Activated naive CD4-positive, alpha-beta T cell treated with Interleukin-2 at 50 U/mL for 16 hours (primary cell): ENCODE measurements around the gene TMEM252.

Experiments
- DNase-seq: peaks from one replicate; pipeline ENCODE4 v3.0.0-alpha.2; 2020

TMEM252 gene

DNA sequence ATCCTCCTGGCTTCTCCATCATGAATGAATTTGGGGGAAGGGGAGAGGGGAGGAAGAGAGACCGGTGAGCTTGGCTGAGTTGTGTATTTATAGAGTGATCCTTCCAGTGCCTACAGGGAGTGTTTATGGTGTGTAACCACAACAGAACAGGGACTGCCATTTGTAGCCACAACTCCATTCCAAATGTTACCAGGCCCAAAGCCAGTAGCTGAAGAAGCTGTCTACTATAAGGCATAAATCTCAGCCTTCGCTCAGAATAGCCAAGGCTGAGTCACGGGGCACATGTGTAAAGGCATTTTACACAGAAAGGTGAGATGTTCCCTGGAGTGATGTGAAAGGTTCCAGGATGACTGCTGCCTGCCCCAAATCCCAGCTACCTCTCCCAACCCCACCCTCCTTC, 2.5 kb downstream of the TMEM252 start:
- no peak for DNase-seq

GRCh38 chr9:68537616-68537880, 3.1 kb downstream of the TMEM252 start:
- no peak for DNase-seq

DNA sequence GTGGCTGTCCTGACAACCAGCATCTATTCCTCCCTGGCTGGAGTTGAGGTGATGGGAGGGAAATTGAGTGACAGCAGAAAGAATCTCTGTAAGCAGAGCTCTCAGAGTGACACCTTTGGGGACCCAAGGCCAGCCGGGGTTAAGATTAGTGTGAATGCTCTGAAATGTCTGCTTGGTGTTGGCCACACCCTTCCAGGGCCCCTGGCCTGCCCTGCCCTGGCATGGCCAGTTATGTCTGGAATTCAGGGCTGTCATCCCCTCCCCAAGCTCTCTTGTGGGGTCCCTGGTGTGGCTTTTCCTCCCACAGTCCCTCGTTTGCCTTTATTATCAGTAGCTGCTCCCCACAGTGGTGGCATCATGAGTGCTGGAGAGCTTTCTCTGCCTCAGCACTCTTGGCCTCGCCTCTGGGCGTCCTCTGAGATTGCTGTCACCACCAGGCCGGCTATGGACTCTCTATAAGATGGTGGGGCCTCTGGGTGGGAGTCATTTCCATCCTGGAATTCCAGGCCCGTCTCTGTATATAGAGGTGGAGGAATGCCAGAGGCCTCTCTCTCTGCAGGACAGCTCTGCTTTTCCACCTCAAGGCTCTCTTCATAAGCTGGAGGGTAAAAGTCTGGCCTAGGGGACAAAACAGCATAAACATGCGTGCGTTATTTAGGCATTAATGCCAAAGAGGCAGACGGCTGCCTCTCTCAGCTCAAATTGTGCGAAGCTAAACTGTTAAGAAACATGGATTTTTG, 3.6 kb downstream of the TMEM252 start:
- DNase-seq: no peak

DNA sequence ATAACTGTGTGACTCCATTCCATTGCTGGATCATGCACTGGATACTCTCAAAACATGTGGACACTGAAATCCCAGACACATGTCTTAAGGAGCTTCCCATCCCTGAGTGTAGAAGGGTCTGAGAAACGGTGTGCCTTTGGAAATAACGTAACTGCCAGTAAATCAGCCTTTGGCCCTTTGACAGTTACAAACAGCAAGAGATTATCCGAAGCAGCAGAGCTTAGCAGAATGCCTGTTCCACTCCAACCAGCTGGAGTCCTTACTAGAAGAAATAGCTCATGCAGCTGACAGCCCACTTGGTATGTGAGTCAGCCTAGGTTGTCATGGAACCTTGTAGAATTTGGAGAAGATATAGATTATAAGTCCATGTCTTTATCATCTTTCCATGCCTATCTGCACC, 7.0 kb downstream of the TMEM252 start:
- DNase-seq: no peak

DNA sequence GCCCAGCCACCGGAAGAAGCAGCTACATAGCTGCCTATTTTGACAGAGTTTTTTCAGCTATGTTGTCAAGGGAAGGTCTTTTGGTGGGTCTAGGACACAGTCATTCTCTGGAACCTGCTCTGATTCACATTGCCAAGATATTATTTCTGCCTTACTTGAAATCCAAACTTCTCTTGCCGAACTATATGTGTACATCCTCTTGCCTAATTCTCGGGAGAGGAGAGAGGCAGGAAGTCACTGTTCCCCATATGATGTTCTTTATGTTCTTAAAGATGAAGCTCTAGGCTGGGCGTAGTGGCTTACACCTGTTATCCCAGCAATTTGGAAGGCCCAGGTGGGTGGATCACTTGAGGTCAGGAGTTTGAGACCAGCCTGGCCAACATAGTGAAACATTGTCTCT, 8.6 kb downstream of the TMEM252 start:
- no peak for DNase-seq

DNA sequence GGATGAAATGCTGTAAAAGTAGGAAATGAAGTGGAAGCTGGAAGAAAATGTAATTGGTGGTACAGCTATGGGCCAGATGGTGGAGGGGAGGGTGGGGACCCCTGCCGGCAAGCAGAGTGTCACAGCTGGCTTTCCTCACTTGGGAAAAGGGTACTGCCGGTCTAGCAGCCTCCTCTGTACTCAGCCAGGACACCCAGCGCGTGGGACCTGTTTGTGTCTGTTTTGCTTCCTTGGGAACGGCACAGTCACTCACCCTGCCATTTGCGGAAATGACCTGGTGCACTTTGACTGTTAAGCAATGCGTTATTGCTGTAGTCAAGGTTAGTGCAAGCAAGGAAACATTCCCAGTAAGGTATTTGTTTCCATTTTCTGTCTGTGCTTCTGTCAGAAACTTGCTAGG, 10.1 kb downstream of the TMEM252 start:
- no peak for DNase-seq

DNA sequence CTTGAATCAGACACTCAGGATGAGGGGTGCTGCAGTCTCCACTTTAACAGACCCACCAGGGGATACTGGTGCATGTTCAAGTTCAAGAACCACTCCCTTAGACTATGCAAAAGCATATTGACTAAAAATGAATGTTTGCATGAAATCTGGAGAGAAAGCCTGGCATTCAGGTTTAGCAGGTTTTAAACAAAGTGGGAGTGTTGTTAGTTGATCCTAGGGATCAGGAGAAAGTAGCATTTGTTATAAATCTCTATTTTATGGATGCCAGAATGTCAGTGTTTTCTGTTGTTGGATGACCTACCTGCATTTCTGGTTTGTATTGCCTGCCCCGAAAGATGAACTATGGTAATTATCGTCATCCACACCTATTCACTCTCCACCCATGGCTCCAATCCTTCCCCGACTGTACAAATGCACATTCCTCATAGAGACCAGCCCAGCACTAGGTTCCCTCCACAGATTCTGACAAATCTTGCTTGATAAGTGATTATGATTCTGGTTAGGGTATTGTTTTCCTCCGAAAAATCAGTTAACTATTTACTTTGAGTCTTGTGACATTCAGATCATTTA, 17.2 kb downstream of the TMEM252 start:
- no peak for DNase-seq

DNA sequence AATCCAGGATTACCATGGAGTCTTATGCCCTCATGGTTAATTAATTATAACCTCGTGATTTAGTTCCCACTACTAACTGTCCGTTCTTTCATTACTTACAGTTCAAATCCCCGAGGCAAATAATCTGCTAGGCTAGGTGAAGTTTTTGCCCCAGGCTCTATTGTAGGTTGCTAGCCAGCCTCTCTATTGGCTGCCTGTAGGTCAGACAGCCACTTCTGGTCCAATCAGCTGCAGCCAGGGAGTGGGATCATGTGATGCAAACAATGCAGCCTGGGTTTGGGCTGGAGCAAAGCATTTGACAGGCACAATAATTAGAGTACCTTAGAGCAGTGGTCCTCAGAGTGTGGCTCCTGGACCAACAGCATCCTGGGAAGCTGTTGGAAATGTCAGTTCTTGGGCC, 17.7 kb downstream of the TMEM252 start:
- no peak for DNase-seq

DNA sequence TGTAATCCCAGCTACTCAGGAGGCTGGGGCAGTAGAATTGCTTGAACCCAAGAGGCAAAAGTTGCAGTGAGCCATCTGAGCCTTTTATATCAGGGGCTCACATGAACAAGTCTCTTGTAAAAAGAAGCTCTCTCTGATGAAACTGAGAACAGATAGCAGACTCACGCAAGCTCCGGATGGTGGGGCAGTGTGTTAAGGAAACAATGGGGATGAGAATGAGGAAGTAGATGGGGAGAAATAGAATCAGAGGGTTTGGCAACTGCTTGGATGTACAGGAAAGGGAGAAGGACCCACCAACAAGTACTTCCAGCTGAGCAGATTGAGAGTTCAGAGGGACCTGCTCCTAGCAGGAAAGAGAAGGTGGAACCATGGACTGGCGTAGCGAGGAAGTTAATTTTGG, 18.6 kb downstream of the TMEM252 start:
- no peak for DNase-seq

DNA sequence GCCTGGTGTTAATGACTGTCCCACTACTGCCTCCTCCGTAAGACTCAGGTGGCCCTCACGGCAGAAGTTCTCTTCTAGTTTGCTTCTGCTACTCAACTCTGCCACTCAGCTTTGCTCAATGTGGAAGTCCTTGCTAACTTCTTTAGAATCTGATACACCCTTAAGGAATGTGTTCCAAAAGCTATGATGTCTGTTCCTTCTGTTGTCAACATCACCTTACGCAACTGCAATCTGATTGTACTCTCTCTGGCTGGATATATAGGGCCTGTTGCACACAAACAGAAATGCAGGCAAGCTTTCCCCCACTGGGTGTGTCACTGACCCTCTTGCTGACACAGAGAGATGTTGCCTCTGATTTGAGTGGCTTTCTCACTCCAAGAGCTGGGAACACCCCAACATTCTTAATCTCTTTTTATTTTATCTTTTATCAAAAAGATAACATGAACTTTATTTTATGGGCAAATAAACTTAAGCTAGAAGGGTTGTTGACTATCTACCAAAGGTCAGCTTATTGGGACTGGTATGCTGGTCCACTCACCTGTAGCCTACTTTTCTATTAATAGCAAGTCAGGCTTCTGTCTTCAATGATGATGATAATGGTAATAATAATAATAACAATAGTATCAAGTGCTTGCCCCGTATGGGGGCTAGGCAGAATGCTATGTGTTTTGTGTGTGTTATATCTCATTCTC, 25.2 kb downstream of the TMEM252 start:
- no peak for DNase-seq

DNA sequence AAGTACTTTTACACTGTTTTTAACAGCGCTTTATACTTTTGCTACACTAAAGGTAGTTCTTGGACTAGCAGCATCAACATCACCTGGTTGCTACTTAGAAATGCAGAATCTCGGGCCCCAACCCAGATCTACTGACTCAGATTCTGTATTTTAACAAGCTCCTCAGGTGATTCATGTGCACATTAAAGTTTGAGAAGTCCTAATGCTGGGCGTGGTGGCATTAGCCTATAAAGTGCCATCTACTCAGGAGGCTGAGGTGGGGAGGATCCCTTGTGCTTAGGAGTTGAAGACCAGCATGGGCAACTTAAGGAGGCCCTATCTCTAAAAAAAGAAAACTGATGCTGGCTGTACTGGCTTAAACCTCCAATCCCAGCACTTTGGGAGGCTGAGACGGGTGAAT, 26.7 kb downstream of the TMEM252 start:
- no peak for DNase-seq

DNA sequence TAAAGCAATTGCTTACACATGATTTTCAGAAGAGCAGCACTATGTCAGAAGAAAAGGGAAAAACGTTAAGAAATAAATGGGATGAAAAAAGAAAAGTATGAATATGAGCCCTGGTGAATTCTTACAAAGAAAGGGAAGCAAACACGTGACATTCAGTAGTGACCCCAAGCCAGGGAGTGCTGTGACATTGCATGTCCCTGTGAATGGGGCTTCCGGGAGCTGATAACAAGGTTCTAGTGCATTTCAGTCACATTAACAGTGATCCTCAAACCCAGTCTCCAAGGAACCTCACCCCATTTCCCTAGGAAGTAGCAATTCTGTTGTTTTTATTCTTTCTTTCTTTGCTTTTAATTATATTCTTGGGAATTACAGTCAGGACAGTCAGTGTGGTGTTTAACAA, 27.3 kb downstream of the TMEM252 start:
- no peak for DNase-seq

DNA sequence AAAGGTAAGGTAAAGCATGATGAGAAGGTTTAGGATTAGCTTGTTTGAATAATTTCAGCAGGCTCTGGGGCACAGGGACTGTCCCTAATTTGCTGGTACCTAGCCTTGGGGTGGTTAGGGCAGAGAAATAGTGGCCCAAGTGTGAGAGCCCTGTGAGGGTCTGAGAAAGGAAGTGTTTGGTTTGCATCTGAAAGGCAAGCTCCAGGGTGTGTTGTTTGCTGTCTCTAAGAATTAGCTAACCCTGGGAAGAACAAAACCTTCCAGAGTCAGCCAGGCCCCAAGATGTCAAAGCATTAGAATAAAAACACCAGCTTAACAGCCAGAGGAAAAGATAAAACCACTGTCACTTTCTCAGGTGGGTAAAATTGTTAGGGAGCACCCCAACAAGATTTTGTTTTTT, 31.0 kb downstream of the TMEM252 start:
- no peak for DNase-seq

GRCh38 chr9:68508547-68508946, 32.1 kb downstream of the TMEM252 start:
- DNase-seq: no peak

DNA sequence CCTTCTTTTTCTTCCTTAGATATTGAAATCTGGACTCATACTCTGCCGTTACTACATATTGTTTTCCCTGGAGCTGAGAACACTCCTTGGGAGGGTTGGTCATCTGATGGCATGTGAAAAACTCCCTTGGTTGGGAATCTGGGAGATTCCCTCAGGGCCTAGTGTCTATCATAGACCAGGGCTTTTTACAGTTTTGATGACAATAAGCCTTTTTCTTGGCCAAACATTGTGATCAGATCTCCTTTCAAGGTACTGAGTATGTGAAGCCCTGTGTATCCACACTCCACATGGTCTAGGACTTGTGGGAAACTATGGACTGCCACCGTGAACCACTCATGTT, 32.9 kb downstream of the TMEM252 start:
- no peak for DNase-seq

- DNase-seq: no peak
Measured at GRCh38 chr9:68507130-68507805, 33.4 kb downstream of the TMEM252 start.

DNA sequence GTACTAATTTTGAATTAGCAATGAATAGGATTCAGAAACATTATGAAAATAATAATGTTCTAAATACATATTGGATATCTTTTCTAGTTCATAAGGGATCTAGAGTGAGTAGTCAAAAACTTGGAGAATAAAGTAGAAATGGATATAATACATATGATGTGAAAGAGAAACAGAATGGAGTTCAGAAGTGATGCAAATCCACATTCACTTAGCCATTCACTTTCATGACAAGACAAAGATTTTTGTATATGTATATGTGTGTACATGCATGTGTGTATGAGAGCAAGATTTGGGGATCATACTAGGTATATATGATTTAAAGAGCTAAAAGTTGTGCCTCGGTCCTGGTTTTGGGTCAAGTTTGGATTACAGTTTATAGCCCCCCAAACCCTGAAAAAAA, 34.1 kb downstream of the TMEM252 start:
- DNase-seq: no peak

DNA sequence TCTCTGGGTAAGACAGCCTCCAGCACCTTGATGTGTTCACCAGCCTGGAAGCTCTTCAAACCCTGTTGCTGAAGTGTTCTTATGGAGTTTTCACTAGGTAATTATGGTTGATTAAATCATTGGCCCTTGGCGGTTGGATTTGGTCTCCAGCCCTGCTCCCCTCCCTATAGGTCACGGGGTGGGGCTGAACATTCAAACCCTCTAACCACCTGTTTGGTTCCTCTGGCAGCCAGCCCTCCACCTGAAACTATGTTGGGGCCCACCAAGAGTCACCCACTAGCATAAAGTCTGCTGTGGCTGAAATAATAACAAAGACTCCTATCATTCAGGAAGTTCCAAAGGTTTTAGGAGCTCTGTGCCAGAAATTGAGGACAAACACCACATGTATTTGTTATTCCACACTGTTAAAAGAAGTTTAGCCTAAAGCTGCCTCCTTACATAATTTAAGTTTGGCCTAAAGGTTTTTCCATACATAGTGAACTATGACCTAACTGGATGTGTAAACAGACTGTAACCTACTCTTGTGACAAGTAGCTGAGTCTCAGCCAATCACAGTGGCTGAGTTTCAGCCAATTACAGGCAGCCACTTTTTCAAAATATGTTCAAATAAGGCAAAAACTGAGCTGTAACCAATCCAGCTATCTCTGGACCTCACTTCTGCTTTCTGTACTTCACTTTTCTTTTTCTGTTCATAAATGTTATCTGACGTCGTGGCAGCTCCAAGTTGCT, 34.8 kb downstream of the TMEM252 start:
- no peak for DNase-seq

DNA sequence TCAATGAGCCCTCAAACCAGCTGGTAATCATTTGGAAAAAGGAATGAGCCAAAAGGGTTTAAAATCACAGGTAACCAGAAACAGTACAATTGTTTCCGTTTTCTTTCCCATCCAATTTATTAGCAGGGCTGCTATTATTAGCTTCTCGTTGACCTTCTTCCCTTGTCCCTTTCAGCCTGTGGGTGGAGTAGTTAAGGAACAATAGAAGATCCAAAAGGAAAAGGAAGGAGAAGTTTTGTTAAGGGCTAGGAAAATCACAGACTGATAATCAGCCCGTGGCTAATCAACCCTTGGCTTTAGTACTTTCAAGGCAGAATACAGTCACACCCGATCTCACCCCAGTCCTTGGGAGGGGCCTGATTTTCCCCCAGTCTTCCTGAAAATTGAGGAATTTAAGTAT, 38.4 kb downstream of the TMEM252 start:
- no peak for DNase-seq

DNA sequence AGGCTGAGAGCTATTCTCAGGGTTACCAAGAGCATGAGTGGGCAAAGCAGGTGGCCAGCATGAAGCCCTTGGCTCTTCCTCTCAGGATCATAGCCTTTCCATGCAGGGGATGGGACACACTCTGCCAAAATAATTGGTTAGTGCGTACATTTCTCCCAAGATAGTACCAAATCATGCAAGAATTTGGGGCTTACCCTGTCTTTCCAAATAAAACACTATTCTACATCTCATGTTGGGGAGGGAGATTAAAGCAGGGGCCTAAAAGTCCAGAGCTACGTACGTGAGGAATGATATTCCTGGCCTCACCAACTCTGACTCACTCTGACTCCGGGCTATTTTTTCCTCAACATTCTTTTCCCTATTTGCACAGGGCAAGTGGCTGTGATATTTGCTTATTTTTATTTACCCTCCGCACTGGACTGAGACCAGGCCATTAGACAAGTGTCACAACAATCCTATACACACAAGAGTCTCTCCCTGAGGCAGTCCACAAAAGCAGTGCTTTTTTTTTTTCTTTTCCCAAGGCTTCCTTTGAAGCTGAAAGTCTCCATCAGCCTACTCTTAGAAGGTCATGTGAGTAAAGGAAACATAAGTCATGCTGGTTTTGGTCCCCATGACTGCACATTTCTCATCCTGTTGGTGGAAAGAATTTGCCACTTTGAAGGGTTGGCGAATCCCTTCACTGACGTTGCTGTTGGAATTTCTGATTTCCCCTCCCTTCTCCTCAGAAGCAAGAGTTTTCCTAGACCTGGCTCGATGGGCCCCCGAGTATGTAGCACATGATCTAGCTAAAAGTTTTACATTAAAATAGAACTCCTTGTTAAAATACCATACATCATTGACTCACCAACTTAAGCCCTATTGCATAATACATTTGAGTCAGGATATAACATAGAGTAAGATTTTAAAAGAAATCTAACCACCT, 40.0 kb downstream of the TMEM252 start:
- no peak for DNase-seq

DNA sequence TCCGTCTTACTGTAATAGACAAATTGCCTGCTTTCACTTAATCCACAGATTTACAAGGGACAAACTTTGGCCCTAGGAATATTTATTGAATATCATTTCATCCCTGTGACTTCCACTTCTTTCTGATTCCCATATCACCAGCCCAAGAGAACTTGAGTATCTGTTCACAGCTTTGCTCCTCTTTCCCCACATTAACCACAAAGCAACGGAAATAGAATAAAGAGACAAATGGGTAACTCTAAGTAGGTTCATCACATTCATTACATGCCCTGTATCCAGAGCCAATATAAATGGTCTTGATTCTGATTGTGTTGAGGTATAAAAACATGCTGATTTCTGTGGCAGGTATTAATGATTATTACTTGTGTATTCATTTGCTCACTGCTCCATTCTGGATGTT, 41.9 kb downstream of the TMEM252 start:
- no peak for DNase-seq

- DNase-seq: no peak
Measured at GRCh38 chr9:68497629-68498028, 43.1 kb downstream of the TMEM252 start.

GRCh38 chr9:68496356-68496755, 44.3 kb downstream of the TMEM252 start:
- no peak for DNase-seq
